Left renal cortex interstitium (tissue), 4 donors: ENCODE measurements around the gene DNAJB8. TPM values are rescaled to one million over a fixed set of nuclear protein-coding genes. Genes with fewer than 3 reads are reported as not detected.

ENCODE experiments used
- DNase-seq, 4 donors: peaks; one replicate each; pipeline ENCODE4 v3.0.0-alpha.2; 2013; ENCODE audit warnings: low read depth in 4 of 4, low spot score in 2 of 4, missing footprints in 1 of 4
- polyA plus RNA-seq, 4 donors: library from polyadenylated mRNA; unstranded; fragments of 120-200 nt; gene quantifications; one replicate each; pipeline ENCODE4 v1.2.1, GENCODE V29; 2013; ENCODE audit not compliant: insufficient read length in 4 of 4

Gene DNAJB8
- polyA plus RNA-seq, 4 donors: not detected

DNA sequence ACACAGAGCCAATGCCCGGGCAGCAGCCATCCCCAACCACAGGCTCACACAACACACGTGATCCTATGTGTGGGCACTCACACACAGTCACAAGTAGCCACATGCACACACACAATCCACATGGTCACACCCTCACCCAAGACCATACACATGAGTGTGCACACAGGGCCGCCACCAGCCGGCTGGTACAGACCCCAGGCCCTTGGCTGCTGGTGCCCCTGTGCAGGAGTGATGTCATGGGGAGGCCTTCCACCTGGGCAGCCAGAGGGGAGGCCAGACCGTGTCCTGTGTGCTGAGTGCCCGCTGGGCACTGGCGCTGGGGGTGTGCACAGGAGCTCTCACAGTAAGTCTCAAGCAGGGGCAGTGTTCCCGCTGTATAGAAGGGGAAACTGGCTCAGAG, 36.9 kb downstream of the DNAJB8 start:
- no peak for DNase-seq

DNA sequence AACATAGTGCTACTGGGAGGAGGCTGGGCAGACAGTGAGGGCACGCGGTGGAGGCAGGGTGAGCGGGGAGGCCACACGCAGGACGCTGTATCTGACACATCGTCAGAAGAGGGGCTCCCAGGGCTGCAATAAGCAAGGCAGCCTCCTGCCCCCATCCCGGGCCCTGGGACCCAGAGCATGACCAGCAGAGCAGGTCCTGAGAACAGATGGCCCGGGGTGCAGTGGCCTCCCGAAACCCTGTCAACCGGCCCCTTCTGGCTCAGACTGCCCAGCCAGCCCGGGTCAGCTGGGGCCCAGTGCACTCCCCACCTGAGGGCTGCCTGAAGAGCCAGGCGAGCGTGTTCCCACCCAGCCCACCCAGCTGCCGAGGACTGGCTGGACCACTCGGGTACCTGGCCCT, 37.4 kb downstream of the DNAJB8 start:
- no peak for DNase-seq

DNA sequence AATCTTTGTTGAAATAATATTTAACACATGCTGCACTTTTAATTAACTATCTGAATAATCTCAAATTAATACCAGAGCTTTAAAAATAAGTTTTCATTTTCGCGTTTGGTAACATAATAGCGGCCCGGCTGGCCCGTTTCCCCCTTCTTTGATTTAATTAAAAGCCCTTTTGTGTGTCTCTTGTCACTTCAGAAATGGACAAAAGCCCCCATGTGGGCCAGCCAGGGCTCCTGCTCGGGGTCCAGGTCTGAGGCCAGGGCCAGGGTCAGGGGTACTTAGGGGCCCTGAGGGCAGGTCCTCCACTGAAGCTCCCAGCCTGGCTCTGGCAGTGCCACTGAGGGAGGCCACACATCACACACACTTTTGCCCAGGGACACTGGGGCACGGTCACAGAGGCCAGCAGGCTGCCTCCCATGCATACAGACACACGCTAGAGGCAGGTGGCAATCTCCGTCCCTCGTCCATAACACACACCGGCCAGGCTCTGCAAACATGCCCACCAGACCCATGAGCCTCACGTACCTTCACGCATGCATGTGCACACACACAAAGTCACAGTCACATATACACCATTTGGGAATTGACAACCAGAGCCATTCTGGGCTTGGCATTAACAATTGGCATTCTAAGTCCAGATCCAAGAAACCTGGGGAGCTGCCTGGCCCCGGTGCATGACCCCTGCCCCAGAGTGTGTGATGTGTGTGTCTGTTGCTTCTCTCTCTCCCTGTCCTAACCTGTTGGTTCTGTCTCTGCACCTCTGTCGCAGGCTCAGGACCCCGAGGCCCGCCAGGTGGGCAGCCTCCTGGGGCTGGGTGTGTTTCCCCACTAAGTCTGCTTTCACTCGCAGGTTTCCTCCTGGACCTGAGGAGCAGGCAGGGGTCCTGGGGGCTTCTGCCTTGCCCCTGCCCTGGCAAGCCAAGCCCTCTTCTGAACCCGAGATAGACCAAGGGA, 38.5 kb downstream of the DNAJB8 start:
- DNase-seq: no peak

DNA sequence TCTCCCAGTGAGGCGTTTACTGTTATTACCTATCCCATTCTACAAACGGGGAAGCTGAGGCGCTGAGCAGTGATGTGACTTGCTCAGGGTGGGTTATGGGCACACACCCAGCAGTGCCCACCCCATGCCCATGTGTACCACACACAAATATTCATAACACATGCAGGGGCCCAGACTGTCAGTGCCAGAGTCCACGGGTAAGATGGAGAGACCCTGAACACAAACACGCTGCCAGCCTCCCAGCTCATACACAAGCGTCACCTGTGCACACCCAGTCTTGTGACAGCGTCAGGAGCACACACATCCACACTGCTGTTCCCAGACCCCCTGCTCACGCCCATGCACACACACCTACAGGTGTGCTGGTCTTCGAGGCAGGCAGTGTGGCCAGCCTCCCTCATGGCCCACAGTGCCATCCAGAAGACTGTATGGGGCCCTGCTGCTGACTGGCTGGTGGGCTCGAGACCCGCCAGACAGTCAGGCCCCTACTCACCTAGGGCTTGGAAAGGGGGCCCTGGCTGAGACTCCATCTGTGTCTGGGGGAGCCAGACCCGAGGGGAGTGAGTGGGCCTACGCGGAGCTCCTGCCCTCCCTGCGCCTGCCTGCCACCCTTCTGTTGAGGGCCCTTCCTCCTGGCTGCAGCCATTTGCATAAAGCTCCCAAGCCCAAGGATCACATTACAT, 39.4 kb downstream of the DNAJB8 start:
- no peak for DNase-seq

DNA sequence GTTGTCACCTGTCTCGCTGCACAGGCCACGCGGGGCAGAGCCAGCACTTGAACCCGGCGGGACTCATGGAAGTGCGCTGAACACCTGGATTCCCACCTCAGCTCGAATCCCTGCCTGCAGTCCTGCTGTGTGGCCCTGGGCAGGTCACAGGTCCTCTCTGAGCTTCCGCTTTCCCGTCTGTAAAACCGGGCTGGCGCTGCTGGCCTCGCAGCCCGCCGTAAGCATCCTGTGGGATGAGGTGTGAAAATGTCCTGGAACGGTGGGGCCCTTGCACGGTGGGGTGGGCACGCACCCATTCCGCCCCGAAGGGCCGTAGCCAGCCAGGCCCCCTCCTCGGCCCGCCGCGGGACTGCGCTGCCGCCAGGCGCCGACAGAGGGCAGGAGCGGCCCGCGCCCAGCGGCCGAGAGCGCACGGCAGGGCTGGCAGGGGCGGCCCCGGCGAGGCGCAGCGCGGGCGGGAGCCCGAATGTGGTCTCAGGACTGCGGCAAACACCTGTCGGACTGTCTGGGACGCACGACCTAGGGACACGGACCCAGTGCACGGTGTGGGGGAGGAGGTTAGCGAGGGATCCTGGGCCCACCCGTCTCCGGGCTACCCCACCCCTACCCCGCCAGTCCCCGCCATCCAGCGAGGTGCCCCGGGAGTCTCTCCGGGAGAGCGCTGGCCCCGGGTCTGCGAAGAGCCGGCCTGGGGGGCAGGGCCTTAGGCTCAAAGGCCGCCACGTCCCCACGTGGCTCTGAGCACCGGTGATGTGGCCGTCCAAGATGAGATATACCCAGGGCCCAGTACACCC, 40.4 kb downstream of the DNAJB8 start:
- no peak for DNase-seq

DNA sequence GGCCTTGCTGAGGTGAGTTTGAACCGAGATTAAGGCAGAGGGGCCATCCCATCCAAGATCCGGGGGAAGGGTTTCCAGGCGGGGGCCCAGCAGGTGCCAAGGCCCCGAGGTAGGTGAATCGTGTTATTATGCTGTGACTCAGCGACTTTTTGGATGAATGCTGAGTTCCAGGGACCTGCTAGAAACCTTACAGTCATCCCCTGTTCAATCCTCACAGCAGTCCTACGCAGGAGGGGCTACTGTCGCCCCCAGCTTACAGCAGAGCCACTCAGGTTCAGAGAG, 40.9 kb downstream of the DNAJB8 start:
- no peak for DNase-seq

DNA sequence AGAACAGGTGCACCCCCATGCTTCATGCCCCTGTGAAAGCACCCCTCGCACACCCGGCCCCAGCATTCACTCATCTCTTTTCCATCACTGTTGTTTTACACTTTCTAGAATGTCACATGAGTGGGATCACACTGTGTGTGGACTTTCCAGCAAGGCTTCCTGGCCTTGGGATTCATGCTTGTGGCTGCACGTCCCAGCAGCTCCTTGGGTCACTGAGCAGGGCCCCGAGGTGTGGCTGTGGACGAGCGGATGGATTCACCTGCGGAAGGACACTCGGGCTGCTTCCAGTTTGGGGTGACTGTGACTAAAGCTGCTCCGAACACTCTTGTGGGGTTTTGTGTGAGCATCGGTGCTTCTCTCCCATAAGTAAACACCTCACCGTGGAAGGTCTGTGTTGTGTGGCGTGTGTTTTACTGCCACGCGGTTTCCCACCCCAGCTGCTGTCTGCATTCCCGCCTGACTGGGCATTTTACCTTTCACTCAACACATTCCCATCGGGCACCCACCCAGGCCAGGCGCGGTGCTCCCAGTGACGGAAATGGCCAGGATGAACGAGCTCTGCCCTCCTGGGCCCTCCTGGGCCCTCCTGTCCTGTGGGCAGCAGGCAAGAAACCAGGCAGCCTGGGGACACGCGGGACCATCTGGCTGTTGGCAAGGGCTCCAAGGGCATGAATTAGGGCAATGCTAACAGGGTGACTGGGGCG, 41.4 kb downstream of the DNAJB8 start:
- DNase-seq: no peak

DNA sequence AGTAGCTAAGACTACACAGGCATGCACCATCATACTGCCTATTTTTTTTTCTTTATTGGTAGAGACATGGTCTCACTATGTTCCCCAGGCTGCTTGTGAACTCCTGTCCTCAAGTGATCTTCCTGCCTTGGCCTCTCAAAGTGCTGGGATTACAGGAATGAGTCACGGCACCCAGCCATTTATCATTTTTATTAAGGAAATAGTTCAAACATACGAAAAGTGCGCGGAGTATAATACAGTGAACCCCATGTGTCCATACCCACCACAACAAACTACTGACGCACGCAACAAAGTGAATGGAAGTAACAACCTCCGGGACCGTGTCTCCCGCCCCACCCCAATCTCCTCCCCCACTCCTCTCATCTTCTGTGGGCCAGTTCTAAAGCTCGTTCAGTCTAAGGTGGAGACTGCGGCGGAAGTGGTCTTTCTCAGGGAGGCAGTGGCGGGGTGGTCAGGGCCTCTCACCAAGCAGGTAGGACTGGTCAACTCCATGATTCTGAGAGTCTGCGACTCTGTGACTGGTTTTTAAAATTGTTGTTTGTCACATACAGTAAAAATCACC, 42.1 kb downstream of the DNAJB8 start:
- DNase-seq: no peak

DNA sequence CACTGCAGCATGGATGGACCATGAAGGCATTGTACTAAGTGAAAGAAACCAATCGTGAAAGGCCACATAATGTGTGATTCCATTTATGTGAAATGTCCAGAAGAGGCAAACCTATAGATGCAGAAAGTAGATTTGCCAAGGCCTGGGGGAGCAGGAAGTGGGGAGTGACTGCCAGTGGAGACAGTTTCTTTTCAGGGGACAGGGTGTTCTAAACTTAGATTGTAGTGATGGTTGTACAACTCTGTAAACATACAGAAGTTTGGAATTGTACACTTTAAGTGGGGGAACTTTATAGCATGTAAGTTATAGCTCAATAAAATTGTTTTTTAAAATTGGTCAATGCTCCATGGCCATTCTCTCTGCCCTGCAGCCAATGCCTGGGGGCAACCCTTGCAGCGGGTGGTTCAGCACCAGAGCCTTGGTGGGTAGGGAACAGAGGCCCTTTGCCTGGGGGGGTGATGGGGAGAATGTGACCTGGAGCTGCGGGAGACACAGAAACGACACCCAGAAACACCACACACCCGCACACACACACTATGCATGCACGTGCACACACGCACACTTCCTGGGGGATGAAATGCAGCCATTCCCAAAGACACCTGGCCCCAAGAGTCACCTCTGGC, 43.1 kb downstream of the DNAJB8 start:
- DNase-seq: no peak

DNA sequence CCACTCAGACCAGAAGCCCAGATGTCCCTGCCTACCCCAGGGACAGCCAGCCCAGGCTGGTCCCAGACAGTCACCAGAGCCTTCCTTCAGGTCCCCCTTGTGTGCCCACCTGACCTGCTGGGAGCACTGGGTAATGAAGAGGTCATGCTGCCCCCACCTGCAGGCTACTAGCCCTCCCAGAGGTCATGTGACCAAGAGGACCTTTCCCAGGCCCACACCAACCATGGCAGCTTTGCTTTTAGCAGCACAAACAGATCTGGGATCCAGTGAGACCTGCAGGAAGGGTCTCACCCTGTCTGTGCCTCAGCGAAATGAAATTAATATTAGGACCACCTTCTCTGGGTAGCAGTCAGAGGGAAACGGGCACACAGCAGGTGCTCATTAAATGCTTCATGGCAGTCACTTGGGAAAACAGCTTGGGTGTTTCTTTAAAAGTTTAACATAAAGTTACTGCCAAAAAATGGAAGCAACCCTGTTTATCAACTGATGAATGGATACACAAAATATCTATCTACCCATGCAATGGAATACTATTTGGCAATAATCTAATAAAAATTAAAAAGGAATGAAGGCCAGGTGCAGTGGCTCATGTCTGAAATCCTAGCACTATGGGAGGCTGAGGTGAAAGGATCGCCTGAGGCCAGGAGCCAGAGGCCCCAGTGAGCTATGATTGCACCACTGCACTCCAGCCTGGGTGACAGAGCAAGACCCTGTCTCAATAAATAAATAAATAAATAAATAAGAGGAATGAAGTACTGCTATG, 43.7 kb downstream of the DNAJB8 start:
- DNase-seq: no peak

DNA sequence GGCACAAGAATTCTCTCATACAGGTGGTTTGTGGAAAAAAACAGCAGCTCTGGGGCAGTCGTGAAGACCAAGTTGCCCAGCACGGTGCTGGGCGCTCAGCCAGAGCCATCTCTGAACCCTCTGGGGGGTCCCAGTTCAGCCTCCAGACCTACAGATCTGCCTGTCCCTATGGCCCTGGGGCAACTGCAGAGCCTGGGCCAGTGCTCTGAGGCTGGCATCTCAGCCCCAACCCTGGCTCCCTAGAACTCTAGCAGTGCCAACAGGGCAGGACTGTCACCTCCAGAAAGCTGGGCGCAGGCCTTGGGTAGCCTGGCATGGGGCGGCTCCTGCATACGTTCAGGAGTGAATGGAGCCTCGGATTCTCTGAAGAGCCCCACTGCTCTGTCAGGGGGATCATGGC, 44.7 kb downstream of the DNAJB8 start:
- no peak for DNase-seq

DNA sequence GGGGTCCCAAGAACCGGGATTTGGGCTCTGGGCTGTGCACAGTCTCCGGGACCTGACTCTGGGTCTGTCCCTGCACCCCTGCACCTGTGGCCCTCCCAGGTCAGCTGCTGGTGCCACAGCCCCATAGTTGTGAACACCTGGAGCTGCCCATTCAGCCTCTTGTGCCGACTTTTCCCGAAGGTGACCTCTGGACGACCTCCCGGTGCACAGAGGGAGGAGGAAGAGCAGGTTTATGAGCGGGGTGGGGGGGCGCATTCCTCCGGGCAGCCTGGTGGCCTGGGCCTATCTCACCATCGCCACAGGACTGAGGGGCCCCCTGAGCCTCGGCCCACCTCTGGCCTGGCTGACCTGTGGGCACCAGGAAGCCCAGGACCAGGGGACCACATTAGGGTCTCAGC, 45.3 kb downstream of the DNAJB8 start:
- DNase-seq: no peak

DNA sequence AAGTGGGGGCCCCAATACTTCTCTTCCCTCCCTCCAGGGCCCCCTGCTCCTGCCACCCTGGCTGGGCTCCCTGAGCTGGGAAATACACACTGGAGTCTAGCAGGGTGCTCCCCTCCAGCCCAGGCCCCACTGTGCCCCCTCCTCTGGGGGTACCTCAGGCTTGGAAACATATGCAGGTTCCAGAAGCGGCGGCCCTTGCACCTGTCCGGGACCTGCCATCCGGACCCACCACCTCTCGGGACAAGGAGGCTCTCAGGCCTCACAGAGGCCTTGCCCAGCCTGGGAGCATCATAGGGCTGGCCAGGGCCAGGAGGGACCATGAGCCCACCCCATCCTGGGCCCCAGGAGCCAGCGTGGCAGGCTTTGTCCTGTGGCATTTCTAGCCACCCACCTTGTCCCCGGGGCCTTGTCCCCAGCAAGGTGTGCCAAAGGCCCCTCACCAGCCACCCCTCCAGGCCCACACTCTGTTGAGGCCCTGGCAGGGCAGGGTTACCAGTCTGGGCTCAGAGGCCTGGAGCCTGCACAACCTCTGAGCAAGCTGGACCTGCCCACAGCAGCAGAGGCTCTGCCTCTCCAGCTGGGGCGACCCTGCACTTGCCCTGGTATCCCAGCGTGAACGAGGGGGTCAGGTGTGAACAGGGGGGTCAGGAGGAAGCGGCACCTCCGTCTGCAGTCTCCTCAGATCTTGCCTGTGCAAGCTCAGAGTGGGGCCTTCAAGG, 45.8 kb downstream of the DNAJB8 start:
- no peak for DNase-seq

DNA sequence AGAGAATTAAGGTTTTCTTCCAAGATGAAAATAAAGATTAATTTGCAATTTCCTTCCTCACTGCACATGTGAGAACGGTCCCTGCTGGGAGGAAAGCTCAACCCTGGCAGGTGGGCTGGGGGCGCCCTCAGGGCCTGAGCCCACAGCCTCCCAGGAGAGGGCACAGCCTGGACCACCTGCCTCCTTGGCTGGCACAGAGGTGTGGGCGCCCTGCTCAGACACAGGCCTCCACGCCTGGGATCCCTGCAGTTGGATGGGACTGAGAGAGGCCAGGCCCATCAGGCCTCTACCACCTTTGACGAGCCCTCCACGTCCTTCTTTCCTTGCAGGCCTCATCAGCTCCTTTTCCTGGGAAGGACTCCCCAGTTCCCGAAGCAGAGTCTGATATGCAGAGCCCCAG, 46.4 kb downstream of the DNAJB8 start:
- no peak for DNase-seq

DNA sequence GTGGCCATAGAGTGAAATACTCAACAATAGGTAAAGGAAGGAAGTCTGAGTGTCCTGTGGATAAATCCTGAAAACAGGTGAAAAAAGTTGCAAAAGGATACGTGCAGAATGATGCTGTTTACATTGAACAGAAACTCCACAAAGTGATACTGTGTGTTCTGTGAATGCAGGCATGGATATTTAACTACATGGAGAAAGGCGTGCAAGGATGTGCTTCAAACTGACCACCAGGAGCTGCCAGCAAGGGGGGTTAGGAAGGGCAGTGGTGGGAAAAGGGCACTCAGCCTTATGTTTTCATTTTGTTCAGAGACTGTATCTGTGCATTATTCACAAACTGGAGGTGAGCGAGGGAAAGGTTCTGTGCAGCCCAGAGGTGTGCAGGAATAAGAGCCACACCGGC, 47.4 kb downstream of the DNAJB8 start:
- DNase-seq: no peak

DNA sequence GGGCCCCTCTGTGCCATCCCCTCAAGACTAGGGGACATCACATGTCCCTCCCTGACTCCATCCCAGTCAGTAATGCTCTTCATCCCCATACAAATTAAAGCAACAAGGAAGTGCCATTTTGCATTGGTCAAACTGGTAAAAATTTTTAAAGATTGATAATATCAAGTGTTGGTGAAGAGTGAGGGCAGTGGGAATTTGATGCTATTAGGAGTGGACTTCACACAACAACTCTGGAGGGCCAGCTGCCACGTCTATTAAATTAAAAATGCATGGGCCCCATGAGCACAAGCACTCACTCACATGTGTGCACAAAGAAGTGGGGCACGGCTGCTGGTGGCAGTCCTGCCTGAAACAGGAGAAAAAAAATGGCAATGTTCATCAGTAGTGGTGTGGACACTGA, 47.8 kb downstream of the DNAJB8 start:
- DNase-seq: no peak

DNA sequence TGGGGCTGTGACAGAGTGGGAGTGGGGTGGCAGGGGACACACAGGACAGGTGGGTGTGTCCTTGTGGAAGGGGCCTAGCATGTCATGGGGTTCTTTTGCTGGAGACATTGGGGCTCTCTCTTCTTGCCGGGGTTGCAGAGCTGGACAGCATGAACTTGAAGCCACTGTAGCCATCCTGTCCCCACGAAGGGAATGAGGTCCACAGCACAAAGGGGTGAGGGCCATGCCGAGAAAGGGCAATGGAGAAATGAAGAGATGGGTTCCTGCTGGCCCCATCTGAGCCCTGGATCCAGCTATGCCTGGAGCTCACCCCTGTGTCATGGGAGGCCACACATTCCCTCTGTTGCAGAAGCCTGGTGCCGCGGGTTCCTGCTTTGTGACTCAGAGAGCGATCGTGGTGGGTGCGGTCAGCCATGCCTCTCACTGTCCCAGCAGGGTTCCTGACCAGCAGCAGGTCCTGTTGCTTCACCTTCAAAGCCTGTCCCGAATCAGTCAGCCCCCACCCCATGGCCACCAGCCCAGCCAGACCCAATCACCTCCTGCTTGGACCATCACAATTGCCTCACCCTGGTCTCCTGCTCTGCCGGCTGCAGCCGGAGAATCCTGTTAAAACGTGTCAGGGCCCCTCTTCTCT, 50.0 kb downstream of the DNAJB8 start:
- no peak for DNase-seq
